ENCODE data around the gene SPP1.
"Not testable (repeated sequence)": the region's sequence is repeated elsewhere in the genome, so short reads cannot be mapped to it uniquely, and the experiment has no call there.

SPP1 gene

DNA sequence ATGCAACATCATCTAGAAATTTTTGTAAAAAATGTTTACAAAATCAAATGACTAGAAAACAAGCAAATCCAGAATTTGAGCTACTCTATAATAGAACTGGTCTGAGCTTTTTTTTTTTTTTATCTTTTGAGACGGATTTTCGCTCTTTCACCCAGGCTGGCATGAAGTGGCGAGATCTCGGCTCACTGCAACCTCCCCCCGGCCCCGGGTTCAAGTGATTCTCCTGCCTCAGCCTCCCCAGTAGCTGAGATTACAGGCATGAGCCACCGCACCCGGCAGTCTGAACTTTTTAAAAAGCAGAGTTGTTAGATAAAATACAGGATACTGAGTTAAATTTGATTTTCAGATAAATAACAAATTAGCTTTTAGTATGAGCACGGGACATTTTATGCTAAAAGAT is 11.0 kb downstream of the SPP1 start:
- no peak for FAIRE-seq

DNA sequence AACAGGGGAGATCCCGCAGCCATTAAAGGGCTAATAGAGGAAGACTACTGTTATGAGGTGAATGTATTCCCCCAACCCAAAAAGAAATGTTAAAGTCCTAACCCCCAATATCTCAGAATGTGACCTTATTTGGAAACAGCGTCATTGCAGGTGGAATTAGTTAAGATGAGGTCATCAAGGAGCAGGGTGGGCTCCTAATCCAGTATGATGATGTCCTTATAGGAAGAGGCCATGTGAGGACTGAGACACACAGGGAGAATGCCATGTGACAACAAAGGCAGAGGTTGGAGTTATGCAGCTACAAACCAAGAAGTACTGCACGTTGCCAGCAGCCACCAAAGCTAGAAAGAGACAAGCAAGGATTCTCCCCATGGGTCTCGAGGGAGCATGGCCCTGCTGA is 14.3 kb downstream of the SPP1 start:
- no peak for FAIRE-seq
- no peak for DNase-seq (ENCODE audit: insufficient read length, low spot score)
- TF ChIP-seq, protein P1, sequence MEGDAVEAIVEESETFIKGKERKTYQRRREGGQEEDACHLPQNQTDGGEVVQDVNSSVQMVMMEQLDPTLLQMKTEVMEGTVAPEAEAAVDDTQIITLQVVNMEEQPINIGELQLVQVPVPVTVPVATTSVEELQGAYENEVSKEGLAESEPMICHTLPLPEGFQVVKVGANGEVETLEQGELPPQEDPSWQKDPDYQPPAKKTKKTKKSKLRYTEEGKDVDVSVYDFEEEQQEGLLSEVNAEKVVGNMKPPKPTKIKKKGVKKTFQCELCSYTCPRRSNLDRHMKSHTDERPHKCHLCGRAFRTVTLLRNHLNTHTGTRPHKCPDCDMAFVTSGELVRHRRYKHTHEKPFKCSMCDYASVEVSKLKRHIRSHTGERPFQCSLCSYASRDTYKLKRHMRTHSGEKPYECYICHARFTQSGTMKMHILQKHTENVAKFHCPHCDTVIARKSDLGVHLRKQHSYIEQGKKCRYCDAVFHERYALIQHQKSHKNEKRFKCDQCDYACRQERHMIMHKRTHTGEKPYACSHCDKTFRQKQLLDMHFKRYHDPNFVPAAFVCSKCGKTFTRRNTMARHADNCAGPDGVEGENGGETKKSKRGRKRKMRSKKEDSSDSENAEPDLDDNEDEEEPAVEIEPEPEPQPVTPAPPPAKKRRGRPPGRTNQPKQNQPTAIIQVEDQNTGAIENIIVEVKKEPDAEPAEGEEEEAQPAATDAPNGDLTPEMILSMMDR (IDR thresholded peaks at IDR 0.05; ENCODE audit: insufficient read depth, missing control alignments): no peak

More for the DNA sequence above, 11.0 kb downstream of the SPP1 start:
- TF ChIP-seq, protein P1 (IDR thresholded peaks at IDR 0.05; ENCODE audit: insufficient read depth, missing control alignments): no peak
- no peak for DNase-seq (ENCODE audit: insufficient read length, low spot score)

DNA sequence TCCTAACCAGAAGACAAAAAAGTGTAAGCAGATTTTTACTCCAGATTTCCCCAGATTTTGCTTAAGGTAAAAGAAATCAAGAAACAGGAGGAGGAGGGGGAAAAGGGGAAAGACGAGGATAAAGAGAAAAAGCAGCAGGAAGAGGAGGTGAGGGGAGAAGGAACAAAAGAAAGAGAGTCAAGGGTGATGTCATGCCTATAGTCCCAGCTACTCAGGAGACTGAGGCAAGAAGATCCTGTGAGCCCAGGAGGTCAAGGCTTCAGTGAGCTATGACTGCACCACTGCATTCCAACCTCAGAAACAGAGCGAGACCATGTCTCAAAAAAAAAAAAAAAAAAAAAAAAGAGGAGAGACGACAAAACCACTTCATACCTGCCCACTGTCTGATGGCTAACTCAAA is 19.9 kb downstream of the SPP1 start:
- TF ChIP-seq, protein P1 (IDR thresholded peaks at IDR 0.05; ENCODE audit: insufficient read depth, missing control alignments): no peak
- no peak for FAIRE-seq
- DNase-seq (ENCODE audit: insufficient read length, low spot score): no peak

DNA sequence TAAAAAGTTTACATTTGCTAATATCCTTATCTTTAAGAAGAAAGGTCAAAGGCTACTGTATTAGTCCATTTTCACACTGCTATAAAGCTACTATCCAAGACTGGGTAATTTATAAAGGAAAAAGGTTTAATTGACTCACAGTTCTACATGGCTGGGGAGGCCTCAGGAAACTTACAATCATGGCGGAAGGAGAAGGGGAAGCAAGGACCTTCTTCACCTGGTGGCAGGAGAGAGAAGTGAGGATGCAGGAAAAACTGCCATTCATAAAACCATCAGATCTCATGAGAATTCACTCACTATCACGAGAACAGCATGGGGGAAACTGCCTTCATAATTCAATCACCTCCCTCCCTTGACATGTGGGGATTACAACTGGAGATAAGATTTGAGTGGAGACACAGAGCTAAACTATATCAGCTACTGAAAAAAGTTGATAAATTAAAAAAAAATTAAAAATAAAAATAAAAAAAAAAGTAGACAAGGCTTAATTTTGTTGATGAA is 23.7 kb downstream of the SPP1 start:
- not testable (repeated sequence) for DNase-seq (ENCODE audit: insufficient read length, low spot score); FAIRE-seq

DNA sequence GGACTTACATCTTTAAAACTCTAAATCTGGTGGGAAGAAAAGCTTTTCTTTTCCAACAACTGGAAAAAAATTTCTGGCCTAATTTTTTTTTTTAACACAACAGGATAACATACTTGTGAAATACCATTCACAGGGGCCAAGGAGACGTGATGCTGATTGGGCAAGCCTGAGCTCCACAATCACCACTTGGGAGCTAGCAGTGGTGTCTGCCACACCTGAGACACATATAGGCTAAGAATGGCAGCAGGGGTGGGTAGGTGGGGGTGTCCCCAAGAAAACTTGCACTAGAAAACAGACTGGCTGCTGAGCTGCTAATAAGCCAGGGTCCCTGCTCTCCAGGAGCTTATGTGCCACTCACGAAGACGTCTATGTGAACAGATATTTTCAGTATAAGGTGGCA is 26.4 kb downstream of the SPP1 start:
- no peak for FAIRE-seq
- TF ChIP-seq, protein P1 (IDR thresholded peaks at IDR 0.05; ENCODE audit: insufficient read depth, missing control alignments): no peak
- no peak for DNase-seq (ENCODE audit: insufficient read length, low spot score)

DNA sequence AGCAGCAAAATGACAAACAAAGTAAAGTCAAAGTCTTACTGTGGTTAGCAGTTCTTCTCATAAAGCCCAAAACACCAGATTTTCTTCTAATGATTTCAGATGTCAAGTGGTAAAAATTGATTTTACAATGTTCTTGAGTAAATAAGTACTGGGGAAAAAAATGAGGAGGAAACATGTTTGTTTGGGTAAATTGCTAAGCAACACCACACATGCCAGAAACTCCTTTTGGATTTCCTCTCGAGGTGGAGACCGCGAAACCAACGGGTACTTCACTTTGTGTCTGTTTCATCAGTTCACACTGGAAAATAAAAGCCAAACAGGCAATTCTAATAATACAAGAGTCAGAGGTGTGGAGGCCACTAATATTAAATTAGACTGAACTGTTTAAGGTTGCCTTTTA is 27.3 kb downstream of the SPP1 start:
- FAIRE-seq (no peak), DNase-seq (ENCODE audit: insufficient read length, low spot score) (no peak)
- TF ChIP-seq, protein P1 (IDR thresholded peaks at IDR 0.05; ENCODE audit: insufficient read depth, missing control alignments): no peak

DNA sequence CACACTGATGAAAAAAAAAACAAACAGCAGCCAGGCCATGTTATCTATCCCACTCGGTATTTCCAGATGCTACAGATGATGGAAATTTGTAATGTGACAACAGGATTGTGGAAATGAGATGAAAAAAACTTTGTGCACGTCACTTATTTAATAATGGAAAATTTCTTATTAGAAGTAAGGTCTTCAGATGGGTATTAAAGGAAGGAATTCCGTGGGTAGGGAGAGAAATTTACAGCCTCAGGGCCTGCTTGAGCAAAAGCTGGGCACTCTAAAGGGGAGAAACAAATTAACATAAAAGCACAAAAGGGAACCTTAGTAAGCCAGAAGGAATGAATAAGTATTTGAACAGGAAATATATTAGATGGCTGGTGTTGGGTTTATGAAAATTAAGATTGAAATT is 27.7 kb downstream of the SPP1 start:
- FAIRE-seq: no peak
- no peak for DNase-seq (ENCODE audit: insufficient read length, low spot score)
- TF ChIP-seq, protein P1 (IDR thresholded peaks at IDR 0.05; ENCODE audit: insufficient read depth, missing control alignments): no peak

DNA sequence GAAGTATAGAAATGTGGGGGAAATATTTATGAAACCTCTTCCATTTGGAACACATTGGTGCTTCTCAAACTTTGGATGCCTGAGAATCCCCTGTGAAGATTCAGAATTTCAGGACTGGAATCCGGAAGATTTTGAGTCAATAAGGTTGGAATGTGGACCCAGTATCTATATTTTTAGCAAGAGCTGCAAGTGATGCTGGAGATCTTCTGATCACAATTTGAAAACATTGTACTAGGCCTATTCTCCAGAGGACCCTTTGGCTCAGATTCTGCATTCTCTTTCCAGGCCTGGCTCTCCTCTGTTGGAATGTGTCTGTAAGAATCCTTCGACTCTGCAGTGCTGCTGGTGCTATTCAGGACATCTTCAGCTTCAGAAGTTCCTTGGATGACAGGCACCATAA is 29.6 kb downstream of the SPP1 start:
- FAIRE-seq: no peak
- DNase-seq (ENCODE audit: insufficient read length, low spot score): no peak
- TF ChIP-seq, protein P1 (IDR thresholded peaks at IDR 0.05; ENCODE audit: insufficient read depth, missing control alignments): no peak

All from D721Med (cell line).